HG03060 (cell line): ENCODE measurements around the gene ARHGAP25.

Source experiments
- ATAC-seq: cut with Tn5 transposase; IDR thresholded peaks from one replicate; pipeline ENCODE4 v1.9.1; 2021; ENCODE audit warnings: low read depth, moderate number of reproducible peaks; ENCODE audit not compliant: unreplicated experiment

The ARHGAP25 gene

GRCh38 chr2:68741805-68742306 lies 7.2 kb downstream of the ARHGAP25 start:
- ATAC-seq, result no peak

GRCh38 chr2:68742626-68743415 lies 8.2 kb downstream of the ARHGAP25 start:
- no peak for ATAC-seq

- no peak for ATAC-seq
Observed at GRCh38 chr2:68743531-68743930, 8.9 kb downstream of the ARHGAP25 start.

- no peak for ATAC-seq
Observed at GRCh38 chr2:68744366-68744912, 9.8 kb downstream of the ARHGAP25 start.

- ATAC-seq, result no peak
Observed at GRCh38 chr2:68745006-68745405, 10.4 kb downstream of the ARHGAP25 start.

GRCh38 chr2:68746408-68746807 lies 11.8 kb downstream of the ARHGAP25 start:
- ATAC-seq, result no peak

- ATAC-seq, result no peak
Observed at GRCh38 chr2:68747413-68747812, 12.8 kb downstream of the ARHGAP25 start.

GRCh38 chr2:68747900-68748299 lies 13.3 kb downstream of the ARHGAP25 start:
- ATAC-seq, result no peak

- ATAC-seq, result no peak
Observed at GRCh38 chr2:68748568-68748967, 14.0 kb downstream of the ARHGAP25 start.

- ATAC-seq, result no peak
Observed at GRCh38 chr2:68749345-68749744, 14.7 kb downstream of the ARHGAP25 start.

- ATAC-seq, result no peak
Observed at GRCh38 chr2:68750592-68751396, 16.2 kb downstream of the ARHGAP25 start.

GRCh38 chr2:68751397-68752339 lies 17.1 kb downstream of the ARHGAP25 start:
- ATAC-seq, result peak; percentile 69

GRCh38 chr2:68753318-68753717 lies 18.7 kb downstream of the ARHGAP25 start:
- no peak for ATAC-seq

GRCh38 chr2:68755071-68755470 lies 20.5 kb downstream of the ARHGAP25 start:
- no peak for ATAC-seq

GRCh38 chr2:68756178-68756577 lies 21.6 kb downstream of the ARHGAP25 start:
- no peak for ATAC-seq

- no peak for ATAC-seq
Observed at GRCh38 chr2:68757081-68757480, 22.5 kb downstream of the ARHGAP25 start.

GRCh38 chr2:68762100-68762499 lies 27.5 kb downstream of the ARHGAP25 start:
- ATAC-seq, result no peak

GRCh38 chr2:68762665-68763064 lies 28.1 kb downstream of the ARHGAP25 start:
- ATAC-seq, result no peak

GRCh38 chr2:68764041-68764805 lies 29.6 kb downstream of the ARHGAP25 start:
- ATAC-seq, result no peak
